CD4-positive, alpha-beta T cell treated with Interferon alpha-2 for 1 hour (primary cell): ENCODE measurements around the gene LRFN4.

ENCODE experiments used
- DNase-seq, 2 donors: peaks; one replicate each; pipeline ENCODE4 v3.0.0-alpha.2; 2020 to 2022

Gene LRFN4

GRCh38 chr11:66874232-66874631 lies 17.4 kb downstream of the LRFN4 start:
- no peak for DNase-seq

GRCh38 chr11:66875378-66875777 lies 18.5 kb downstream of the LRFN4 start:
- no peak for DNase-seq

DNA sequence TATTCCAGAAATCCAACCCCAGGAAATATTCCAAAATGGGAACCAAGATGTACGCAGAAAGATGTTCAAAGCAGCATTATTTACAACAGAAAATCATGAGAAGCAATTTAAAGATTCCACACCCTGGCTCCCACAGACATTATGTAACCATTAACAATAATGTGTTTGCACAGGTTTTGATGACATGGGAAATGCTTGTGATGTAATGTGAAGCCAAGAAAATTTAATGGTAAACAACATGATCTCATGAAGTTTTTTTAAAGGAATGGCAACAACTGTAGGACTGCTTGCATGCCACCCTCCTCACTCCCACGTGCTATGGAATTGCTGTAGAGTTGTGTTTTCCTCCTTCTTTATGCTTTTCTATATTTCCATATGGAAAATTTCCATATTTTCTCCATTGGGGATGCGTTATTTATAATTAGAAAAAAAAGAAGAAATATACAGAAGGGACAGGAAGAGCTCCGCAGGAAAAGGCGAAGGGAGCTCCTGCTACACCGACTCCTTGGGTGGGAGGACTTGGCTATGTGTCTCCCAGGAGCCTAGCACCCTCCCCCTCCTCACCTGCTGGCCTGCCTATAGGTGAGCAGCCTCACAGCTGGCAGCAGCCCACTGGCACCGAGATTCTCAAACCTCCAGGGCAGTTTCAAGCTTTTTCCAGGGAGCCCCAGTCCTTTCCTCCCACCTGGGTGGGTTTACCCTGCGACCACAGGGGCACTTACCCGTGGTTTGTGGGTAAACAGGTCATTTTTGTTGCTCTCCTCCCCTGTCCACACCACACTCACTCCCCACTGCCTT lies 20.9 kb downstream of the LRFN4 start:
- DNase-seq, result no peak

DNA sequence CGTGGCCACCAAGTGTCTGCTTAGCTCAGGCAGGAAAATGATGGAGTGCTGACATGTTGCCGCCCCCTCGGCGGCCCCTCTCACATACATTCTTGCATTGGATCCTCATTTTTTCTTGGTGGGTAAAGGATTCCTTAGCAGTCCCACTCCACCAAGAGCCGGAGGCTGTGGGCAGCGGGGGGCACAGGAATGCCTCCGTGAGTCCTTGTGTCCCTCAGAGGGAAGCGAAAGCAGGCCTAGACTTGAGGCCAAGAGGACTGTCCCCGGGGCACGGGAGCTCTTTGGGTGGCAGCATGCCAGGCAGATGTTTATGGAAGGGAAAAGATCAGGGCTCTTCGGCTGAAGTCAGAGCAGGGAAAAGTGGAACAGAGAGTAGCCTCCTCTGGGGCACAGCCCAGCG lies 21.6 kb downstream of the LRFN4 start:
- DNase-seq, result no peak

- DNase-seq, result no peak
These were observed 22.1 kb downstream of the LRFN4 start for GRCh38 chr11:66879000-66879399.

- no peak for DNase-seq
These were observed 22.7 kb downstream of the LRFN4 start for GRCh38 chr11:66879583-66879982.

- no peak for DNase-seq
These were observed 23.1 kb downstream of the LRFN4 start for GRCh38 chr11:66879999-66880398.

- no peak for DNase-seq
These were observed 23.9 kb downstream of the LRFN4 start for GRCh38 chr11:66880496-66881450.

DNA sequence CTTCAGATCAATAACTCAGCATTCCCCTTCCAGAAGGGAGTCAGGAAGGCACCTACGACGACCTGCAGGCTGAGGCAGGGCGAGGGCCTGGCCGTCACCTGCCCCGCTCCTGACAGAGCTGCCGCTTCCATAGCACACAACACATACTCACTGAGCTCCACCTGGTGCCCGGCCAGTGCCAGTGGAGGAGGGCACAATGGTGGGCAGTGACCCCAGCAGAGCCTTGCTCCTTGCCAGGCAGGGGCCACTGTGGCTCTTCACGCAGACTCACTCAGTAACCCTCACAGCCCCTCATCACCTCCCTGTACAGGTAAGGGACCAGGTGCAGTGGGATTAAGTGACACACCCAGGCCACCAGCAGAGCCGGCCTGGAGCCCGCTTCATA lies 24.6 kb downstream of the LRFN4 start:
- no peak for DNase-seq

GRCh38 chr11:66881927-66882452 lies 25.1 kb downstream of the LRFN4 start:
- DNase-seq, result no peak

DNA sequence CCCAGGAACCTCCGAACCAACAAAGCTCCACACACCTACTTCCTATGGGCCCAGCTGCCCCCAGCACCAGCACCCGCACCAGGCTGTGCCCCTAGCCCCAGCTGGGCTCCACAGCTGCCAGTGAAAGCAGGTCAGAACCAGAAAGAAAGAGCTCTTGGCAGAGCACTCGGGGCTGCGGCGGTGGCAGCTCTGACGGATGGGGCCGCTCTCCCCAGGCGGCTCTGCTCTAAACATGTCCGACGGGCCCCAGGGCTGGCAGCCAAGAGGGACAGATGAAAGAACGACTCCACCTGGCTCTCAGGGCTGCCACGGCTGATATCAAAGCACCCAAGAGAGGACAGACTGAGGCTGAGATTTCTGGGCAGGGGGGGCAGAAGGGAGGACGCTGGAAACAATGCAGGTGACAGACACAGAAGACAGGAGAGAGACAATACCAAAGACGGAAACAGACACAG lies 25.7 kb downstream of the LRFN4 start:
- no peak for DNase-seq

DNA sequence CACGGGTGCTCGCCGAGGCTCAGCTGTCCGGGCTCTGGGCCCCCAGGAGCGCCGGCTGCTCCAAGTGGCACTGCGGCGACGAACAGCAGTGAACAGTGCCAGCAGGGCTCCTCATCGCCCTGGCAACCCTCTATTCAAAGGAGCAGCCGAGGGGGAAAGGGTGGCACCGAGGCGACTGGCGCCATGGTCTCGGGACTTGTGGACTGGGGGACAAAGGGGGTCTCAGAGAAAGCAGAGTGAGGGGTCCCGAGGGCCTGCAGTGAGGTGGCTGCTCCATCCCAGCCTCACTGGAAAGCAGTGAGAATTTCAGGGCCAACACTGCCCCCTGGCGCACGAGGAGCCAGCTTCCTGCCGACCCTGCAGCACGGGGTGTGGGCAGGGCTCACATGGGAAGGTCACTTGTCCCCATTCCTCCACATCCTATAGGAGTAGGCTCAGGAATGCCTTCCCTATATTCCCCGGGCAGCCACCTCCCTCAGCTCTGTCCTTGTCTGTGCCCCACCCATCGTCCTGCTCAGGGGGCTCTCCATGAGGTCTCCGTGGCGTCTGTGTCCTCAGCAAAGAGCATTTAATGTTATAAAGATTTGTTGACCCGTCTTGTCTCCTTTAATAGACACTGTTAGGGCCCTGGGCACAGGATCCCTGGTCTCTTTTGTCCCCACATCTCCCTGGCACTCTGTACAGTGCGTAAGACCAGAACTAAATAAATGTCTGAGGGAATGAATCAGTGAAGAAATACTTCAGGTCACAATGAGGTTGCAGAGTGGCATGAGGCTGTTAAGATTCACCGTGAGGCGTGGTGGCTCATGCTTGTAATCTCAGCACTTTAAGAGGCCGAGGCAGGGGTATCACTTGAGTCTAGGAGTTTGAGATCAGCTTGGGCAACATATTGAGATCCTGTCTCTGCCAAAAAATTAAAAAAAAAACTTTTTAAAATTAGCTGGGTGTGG lies 26.4 kb downstream of the LRFN4 start:
- DNase-seq, result peak; percentile 51 to 54

DNA sequence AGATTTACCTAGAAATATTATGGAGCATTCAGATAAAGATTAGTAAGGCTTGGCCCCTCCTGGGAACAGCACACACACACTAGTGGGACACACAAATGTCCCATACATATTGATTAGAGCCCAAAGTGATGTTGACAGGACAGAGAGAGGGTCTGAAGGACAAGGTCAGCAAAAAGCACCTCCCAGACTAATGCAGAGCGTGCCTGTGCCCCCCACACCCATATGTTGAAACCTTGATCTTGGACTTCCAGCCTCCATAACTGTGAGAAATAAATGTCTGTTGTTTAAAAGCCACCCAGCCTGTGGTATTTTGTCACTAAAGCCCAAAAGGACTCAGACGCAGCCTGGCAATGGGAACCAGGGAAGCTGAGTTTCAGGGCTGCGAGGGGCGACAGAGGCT lies 27.6 kb downstream of the LRFN4 start:
- no peak for DNase-seq

DNA sequence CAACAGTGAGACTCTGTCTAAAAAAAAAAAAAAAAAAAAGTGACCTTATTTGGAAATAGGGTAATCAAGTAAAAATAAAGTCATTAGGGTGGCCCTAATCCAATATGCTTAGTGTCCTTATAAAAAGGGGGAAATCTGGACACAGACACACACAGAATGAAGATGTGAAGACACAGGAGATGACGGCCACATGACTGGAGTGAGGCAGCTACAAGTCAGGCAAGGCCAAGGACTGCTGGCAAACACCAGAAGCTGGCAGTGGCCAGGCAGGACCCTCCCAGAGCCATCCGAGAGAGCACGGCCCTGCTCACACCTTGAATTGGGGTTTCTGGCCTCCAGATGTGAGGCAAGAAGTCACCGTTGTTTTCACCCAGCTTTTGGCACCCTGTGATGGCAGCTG lies 28.6 kb downstream of the LRFN4 start:
- no peak for DNase-seq

DNA sequence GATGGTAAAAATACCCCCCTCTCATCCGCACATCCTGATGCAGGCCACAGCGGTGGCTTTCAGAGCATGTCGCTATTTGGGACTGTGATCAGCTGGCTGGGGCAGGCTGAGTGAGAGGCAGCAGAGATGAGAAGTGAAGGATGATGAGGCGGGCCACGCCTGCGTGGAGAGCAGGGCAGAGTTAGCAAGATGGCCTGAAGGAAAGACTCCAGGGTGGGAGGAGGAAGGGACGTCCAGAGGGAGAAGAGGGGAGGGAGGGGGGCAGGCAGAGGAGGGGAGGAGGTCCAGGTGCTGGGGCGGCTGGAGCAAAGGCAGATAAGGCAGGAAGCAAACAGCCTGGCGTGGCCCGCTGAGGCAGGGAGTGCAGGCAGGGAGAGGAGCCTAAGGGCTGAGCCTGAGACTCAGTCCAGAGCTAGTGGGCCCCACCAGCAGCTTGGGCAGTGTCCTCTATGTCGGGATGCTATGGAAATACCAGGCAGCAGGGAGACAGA lies 29.1 kb downstream of the LRFN4 start:
- DNase-seq, result no peak

DNA sequence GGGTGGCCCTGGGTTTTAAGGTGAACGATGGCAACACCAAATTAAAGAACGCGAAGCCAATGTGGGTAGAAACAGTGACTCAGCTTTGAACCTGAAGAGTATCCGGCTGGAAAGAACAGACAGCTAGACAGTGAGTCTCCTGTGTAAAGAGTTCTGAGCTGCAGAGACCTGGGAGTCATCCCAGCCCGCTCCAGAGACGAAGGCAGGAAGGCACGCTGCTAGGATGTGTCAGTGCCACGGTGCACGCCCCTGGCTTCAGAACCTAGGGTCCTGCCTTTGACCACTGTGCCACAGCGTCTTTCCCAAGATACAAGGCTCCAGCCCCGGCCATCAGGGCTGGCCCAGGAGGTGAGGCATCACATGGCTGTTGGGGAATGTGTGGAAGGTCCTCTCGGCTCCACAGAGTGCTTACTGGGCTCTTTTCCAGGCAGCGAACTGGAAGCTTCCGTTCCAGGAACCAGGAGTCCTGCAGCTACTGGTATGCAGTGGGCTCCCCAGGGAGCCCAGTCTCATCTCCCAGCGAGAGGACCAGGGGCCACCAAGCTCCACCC lies 29.9 kb downstream of the LRFN4 start:
- DNase-seq, result no peak

- no peak for DNase-seq
These were observed 30.7 kb downstream of the LRFN4 start for GRCh38 chr11:66887526-66887925.

DNA sequence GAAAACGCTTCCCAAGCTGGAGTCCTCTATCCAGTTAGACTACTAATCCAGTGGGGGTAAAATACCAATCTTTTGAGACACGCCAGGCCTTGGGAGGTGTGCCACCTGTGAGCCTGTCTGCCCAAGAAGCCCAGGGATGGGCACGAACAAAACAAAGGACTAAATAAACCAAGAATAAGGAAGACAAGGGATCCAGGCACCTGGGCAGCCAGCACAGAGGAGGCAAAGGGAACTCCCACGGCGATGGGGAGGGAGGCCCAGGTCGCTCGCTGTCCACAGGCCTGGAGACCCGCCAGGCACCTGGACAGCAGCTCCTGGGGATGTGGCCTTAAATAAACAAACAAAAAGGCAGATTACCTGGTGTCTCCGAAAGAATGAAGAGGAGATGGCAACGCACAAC lies 31.4 kb downstream of the LRFN4 start:
- no peak for DNase-seq

GRCh38 chr11:66889960-66890359 lies 33.1 kb downstream of the LRFN4 start:
- no peak for DNase-seq

DNA sequence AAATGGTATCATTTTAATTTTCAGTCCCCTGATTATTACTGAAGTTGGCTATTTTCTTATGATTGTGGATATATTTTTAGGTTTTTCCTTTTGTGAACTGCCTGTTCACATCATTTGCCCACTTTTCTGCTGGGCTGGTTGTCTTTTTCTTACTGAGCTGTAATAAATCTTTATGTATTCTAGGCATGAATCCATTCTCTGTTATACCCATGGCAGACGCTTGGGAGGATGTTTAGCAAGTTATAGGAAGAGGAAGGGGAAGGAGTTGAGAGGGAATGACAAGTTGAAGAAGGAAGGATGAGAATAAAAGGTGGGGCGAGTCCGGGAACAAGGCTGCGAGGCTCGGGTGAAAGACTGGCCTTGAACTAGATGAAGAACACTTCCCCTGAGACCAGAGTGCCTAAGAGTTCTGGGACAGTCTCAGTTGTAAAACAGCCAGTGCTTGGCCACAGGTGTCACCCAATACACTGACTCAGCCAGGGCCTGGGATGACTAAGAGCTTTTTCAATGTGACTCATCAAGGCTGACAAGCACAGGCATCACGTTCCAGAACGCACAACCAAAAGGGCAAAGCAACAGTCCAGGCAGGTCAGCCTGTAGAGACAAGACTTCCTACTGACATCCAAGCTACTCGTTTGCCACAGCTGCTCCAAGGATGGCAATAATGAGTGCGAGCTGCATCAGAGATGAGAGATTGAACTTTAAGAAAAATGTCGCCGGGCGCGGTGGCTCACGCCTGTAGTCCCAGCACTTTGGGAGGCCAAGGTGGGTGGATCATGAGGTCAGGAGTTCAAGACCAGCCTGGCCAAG lies 35.2 kb downstream of the LRFN4 start:
- no peak for DNase-seq

DNA sequence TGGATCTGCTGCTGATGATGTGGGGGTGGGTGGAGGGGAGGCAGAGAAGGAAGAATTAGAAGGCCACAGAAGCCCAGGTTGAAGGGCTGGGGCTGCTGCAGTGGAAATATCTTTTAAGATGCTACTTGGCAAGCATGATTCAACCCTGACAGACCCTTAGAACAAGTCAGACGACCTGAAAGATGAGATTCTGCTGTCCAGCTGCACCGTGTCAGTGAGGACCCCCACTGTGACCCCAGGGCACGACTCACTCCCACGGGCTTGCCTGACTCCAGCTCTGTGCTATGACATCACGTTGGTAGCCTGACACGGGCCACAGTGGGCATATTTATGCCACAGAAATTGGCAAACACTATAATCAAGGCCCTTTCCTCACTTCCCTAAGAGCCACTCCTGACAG lies 36.0 kb downstream of the LRFN4 start:
- no peak for DNase-seq
